ENCODE data around the gene DNAH3.

DNAH3 gene

GRCh38 chr16:20884240-20884556 is 266.4 kb downstream of the DNAH3 start:
- H3K27ac ChIP-seq (ENCODE audit: low read depth, low read length, poor library complexity, severe bottlenecking) = no peak overlapping the region
- H3K4me2 ChIP-seq (ENCODE audit: low read length) = no peak overlapping the region

GRCh38 chr16:20883554-20884239 is 266.9 kb downstream of the DNAH3 start:
- peaks cover 10% of the 10 kb centered on the region for H3K4me1 ChIP-seq (ENCODE audit: insufficient read depth, low read length, severe bottlenecking)
- H3K79me2 ChIP-seq (ENCODE audit: insufficient read depth, low read length) = no peaks in the 10 kb centered on the region
- H4K20me1 ChIP-seq (ENCODE audit: insufficient read depth, low read length) = no peaks in the 10 kb centered on the region
- H3K27ac ChIP-seq (ENCODE audit: low read depth, low read length, poor library complexity, severe bottlenecking) = no peak overlapping the region
- no peak overlapping the region for H3K9ac ChIP-seq (ENCODE audit: low read length)
- H3K36me3 ChIP-seq (ENCODE audit: insufficient read depth, low read length) = peaks cover 7% of the 10 kb centered on the region; the same call in 1 of the 2 replicates
- H2AFZ ChIP-seq (ENCODE audit: low read length) = no peak overlapping the region
- no peak for TF ChIP-seq CTCF (IDR thresholded peaks at IDR 0.05; ENCODE audit: low read length)
- no peaks in the 10 kb centered on the region for H3K27me3 ChIP-seq (ENCODE audit: insufficient read depth, low read length)
- H3K4me2 ChIP-seq (ENCODE audit: low read length) = no peak overlapping the region
- no peak overlapping the region for H3K4me3 ChIP-seq (ENCODE audit: low read depth, low read length, poor library complexity, severe bottlenecking)
- H3K9me3 ChIP-seq (ENCODE audit: low read length) = no peaks in the 10 kb centered on the region
- 0 out of 2 replicates have a peak, but pooled peaks cover 3% of the 10 kb centered on the region for H3F3A ChIP-seq (ENCODE audit: insufficient read depth, low read length)
- H3K9me2 ChIP-seq (ENCODE audit: low read depth, low read length) = no peaks in the 10 kb centered on the region

More at GRCh38 chr16:20884240-20884556, 266.4 kb downstream of the DNAH3 start:
- H3K9me3 ChIP-seq (ENCODE audit: low read length) = no peaks in the 10 kb centered on the region
- H3K36me3 ChIP-seq (ENCODE audit: insufficient read depth, low read length) = peaks cover 7% of the 10 kb centered on the region; the same call in 1 of the 2 replicates
- H3K9me2 ChIP-seq (ENCODE audit: low read depth, low read length) = no peaks in the 10 kb centered on the region
- H3K79me2 ChIP-seq (ENCODE audit: insufficient read depth, low read length) = no peaks in the 10 kb centered on the region
- H3K4me1 ChIP-seq (ENCODE audit: insufficient read depth, low read length, severe bottlenecking) = peaks cover 5% of the 10 kb centered on the region
- TF ChIP-seq CTCF (IDR thresholded peaks at IDR 0.05; ENCODE audit: low read length) (no peak), EZH2 (IDR thresholded peaks at IDR 0.05; ENCODE audit: borderline replicate concordance, low read length) (no peak)
- H4K20me1 ChIP-seq (ENCODE audit: insufficient read depth, low read length) = no peaks in the 10 kb centered on the region
- no peak overlapping the region for H3K4me3 ChIP-seq (ENCODE audit: low read depth, low read length, poor library complexity, severe bottlenecking)
- H3K27me3 ChIP-seq (ENCODE audit: insufficient read depth, low read length) = no peaks in the 10 kb centered on the region
- H2AFZ ChIP-seq (ENCODE audit: low read length) = no peak overlapping the region
- 0 out of 2 replicates have a peak, but pooled peaks cover 3% of the 10 kb centered on the region for H3F3A ChIP-seq (ENCODE audit: insufficient read depth, low read length)
- H3K9ac ChIP-seq (ENCODE audit: low read length) = no peak overlapping the region

Measured in OCI-LY1 (cell line).